ENCODE data around the gene FOXP1.

GRCh38 chr3:71565976-71566375 lies 17.6 kb downstream of the FOXP1 start:
- TF ChIP-seq CTCF (IDR thresholded peaks at IDR 0.05; ENCODE audit: low read depth, low read length, missing input control) (no peak), TAF1 (conservative IDR thresholded peaks at IDR 0.05) (no peak)
